H9 (cell line): ENCODE results near the gene ACOXL. TPM values are rescaled to one million over a fixed set of nuclear protein-coding genes. Genes with fewer than 3 reads are reported as not detected.

Experiments used
- DNase-seq: peaks from one replicate; pipeline ENCODE4 v3.0.0-alpha.2; 2017
- H2AFZ ChIP-seq: one replicate; pipeline ENCODE4 v1.6.1; 2013; ENCODE audit warnings: mild to moderate bottlenecking, low read length, control low read depth, moderate library complexity
- H2AK5ac ChIP-seq: 2 replicates; pipeline ENCODE4 v1.6.1; 2013; ENCODE audit warnings: low read length, control low read depth, mixed read lengths; ENCODE audit not compliant: insufficient read length
- H2BK120ac ChIP-seq: one replicate; pipeline ENCODE4 v1.6.1; 2013; ENCODE audit warnings: low read depth, mild to moderate bottlenecking, low read length, control low read depth, inconsistent platforms; ENCODE audit not compliant: poor library complexity, severe bottlenecking
- H2BK12ac ChIP-seq: 2 replicates; pipeline ENCODE4 v1.6.1; 2013; ENCODE audit warnings: low read length, control low read depth, mixed read lengths, low read depth; ENCODE audit not compliant: insufficient read length
- H2BK15ac ChIP-seq: 2 replicates; pipeline ENCODE4 v1.6.1; 2013; ENCODE audit warnings: low read depth, low read length, control low read depth
- H2BK20ac ChIP-seq: one replicate; pipeline ENCODE4 v1.6.1; 2013; ENCODE audit warnings: low read depth, mild to moderate bottlenecking, low read length, control low read depth, inconsistent platforms; ENCODE audit not compliant: poor library complexity, severe bottlenecking
- H2BK5ac ChIP-seq: 2 replicates; pipeline ENCODE4 v1.6.1; 2013; ENCODE audit warnings: low read length, control low read depth, mixed read lengths; ENCODE audit not compliant: insufficient read length
- H3K14ac ChIP-seq: 2 replicates; pipeline ENCODE4 v1.6.1; 2013; ENCODE audit warnings: low read length, control low read depth; ENCODE audit not compliant: insufficient read depth
- H3K18ac ChIP-seq: 2 replicates; pipeline ENCODE4 v1.6.1; 2013; ENCODE audit warnings: low read depth, mild to moderate bottlenecking, mixed read lengths, low read length, control low read depth; ENCODE audit not compliant: insufficient read length
- H3K23ac ChIP-seq: 2 replicates; pipeline ENCODE4 v1.6.1; 2013; ENCODE audit warnings: low read length, control low read depth, mixed read lengths, low read depth; ENCODE audit not compliant: insufficient read length
- H3K23me2 ChIP-seq: 2 replicates; pipeline ENCODE4 v1.6.1; 2013; ENCODE audit warnings: low read depth, mild to moderate bottlenecking, mixed read lengths, low read length, control low read depth; ENCODE audit not compliant: insufficient read length, poor library complexity, severe bottlenecking
- H3K27ac ChIP-seq: 2 replicates; pipeline ENCODE4 v1.5.1; 2013; ENCODE audit warnings: low read length, control low read depth, mixed read lengths, low read depth; ENCODE audit not compliant: insufficient read length
- H3K27me3 ChIP-seq: 2 replicates; pipeline ENCODE4 v1.6.1; 2013; ENCODE audit warnings: low read length, control low read depth, inconsistent platforms; ENCODE audit not compliant: insufficient read depth
- H3K4ac ChIP-seq: 2 replicates; pipeline ENCODE4 v1.6.1; 2013; ENCODE audit warnings: low read depth, mild to moderate bottlenecking, control low read depth, inconsistent platforms, low read length, moderate library complexity
- H3K4me1 ChIP-seq: 2 replicates; pipeline ENCODE4 v1.6.1; 2013; ENCODE audit warnings: low read length, control low read depth, inconsistent platforms; ENCODE audit not compliant: insufficient read depth
- H3K4me2 ChIP-seq: 2 replicates; pipeline ENCODE4 v1.6.1; 2013; ENCODE audit warnings: low read length, control low read depth, mixed read lengths; ENCODE audit not compliant: insufficient read length, insufficient read depth
- H3K56ac ChIP-seq: 2 replicates; pipeline ENCODE4 v1.6.1; 2013; ENCODE audit warnings: low read depth, mild to moderate bottlenecking, mixed read lengths, low read length, control low read depth; ENCODE audit not compliant: insufficient read length
- H3K79me1 ChIP-seq: 2 replicates; pipeline ENCODE4 v1.6.1; 2013; ENCODE audit warnings: low read depth, mild to moderate bottlenecking, moderate library complexity, low read length, control low read depth, inconsistent platforms; ENCODE audit not compliant: insufficient read depth, poor library complexity, severe bottlenecking
- H3K79me2 ChIP-seq: 2 replicates; pipeline ENCODE4 v1.6.1; 2013; ENCODE audit warnings: low read length, control low read depth, inconsistent platforms; ENCODE audit not compliant: insufficient read depth
- H3K9ac ChIP-seq: 2 replicates; pipeline ENCODE4 v1.6.1; 2013; ENCODE audit warnings: low read length, control low read depth, mixed read lengths; ENCODE audit not compliant: insufficient read length; ENCODE audit errors: extremely low read depth
- H3K9me3 ChIP-seq: one replicate; pipeline ENCODE4 v1.6.1; 2013; ENCODE audit warnings: low read depth, low read length, inconsistent platforms; ENCODE audit not compliant: control insufficient read depth
- H3T11ph ChIP-seq: one replicate; pipeline ENCODE4 v1.6.1; 2013; ENCODE audit warnings: mild to moderate bottlenecking, low read length, control low read depth, inconsistent platforms
- H4K20me1 ChIP-seq: one replicate; pipeline ENCODE4 v1.6.1; 2013; ENCODE audit not compliant: control insufficient read depth, insufficient read length, insufficient read depth
- H4K5ac ChIP-seq: 2 replicates; pipeline ENCODE4 v1.6.1; 2013; ENCODE audit warnings: low read depth, mild to moderate bottlenecking, mixed read lengths, low read length, control low read depth; ENCODE audit not compliant: insufficient read length
- H4K8ac ChIP-seq: replicated peaks from 2 replicates; pipeline ENCODE4 v1.6.1; 2013; ENCODE audit warnings: low read length, control low read depth, mixed read lengths, low read depth; ENCODE audit not compliant: insufficient read length
- H4K91ac ChIP-seq: 2 replicates; pipeline ENCODE4 v1.6.1; 2013; ENCODE audit warnings: low read depth, mild to moderate bottlenecking, moderate library complexity, mixed read lengths, low read length, control low read depth; ENCODE audit not compliant: insufficient read length
- H3K27ac Mint-ChIP-seq, 3 experiments: 2 replicates in 2 of 3; 3 replicates in 1 of 3; pipeline ENCODE4 v1.8.0; 2020 to 2021; ENCODE audit warnings: mixed read lengths in 3 of 3, mild to moderate bottlenecking in 1 of 3, moderate library complexity in 1 of 3
- H3K27me3 Mint-ChIP-seq: 2 replicates; pipeline ENCODE4 v1.8.0; 2021; ENCODE audit warnings: low read depth, mild to moderate bottlenecking, moderate library complexity, mixed read lengths
- H3K36me3 Mint-ChIP-seq, 3 experiments: 2 replicates in 2 of 3; 3 replicates in 1 of 3; pipeline ENCODE4 v1.8.0; 2020 to 2021; ENCODE audit warnings: low read depth in 3 of 3, mixed read lengths in 3 of 3; ENCODE audit not compliant: insufficient read depth in 1 of 3
- H3K4me1 Mint-ChIP-seq, 2 experiments: 2 replicates each; pipeline ENCODE4 v1.8.0; 2020; ENCODE audit warnings: mixed read lengths in 2 of 2
- H3K4me3 Mint-ChIP-seq, 2 experiments: 2 replicates in 1 of 2; 3 replicates in 1 of 2; pipeline ENCODE4 v1.8.0; 2020 to 2021; ENCODE audit warnings: mild to moderate bottlenecking in 2 of 2, mixed read lengths in 2 of 2, moderate library complexity in 1 of 2
- H3K9me3 Mint-ChIP-seq, 2 experiments: 2 replicates in 1 of 2; 3 replicates in 1 of 2; pipeline ENCODE4 v1.8.0; 2020; ENCODE audit warnings: mild to moderate bottlenecking in 2 of 2, mixed read lengths in 2 of 2, moderate library complexity in 1 of 2
- CTCF ChIP-seq: fragments of 200-600 bp; sonication (generic); conservative IDR thresholded peaks from 3 replicates; pipeline ENCODE4 v1.8.0; 2021; ENCODE audit warnings: antibody characterized with exemption, mild to moderate bottlenecking
- WGBS: extraction: QIAGEN DNeasy Blood & Tissue Kit; methylation state at CpG from one replicate; pipeline ENCODE4 v1.1.7; 2013; ENCODE audit warnings: missing lambda C conversion rate, low lambda C conversion rate, mixed read lengths; ENCODE audit not compliant: insufficient read length; ENCODE audit errors: extremely low coverage; 5-methylcytosine and 5-hydroxymethylcytosine counted together
- total RNA-seq: library from RNA; stranded (reverse); gene quantifications from 2 replicates; pipeline ENCODE4 v1.2.1, GENCODE V29; 2021

Gene ACOXL
- total RNA-seq, 1 experiment from 2014 or later = 37.6 TPM

- no CpG with 5 or more reads among the region's 1 CpG for WGBS
- H2BK120ac ChIP-seq = no peak overlapping the region
- H3K4me2 ChIP-seq = no peak overlapping the region
- Mint-ChIP-seq H3K4me1 (no peaks in the 10 kb centered on the region), H3K9me3 (peaks cover 11 to 12% of the 10 kb centered on the region in 2 experiments; a peak in 4 of 5 replicates), H3K4me3 (no peak overlapping the region), H3K27me3 (no peaks in the 10 kb centered on the region), H3K27ac (no peak overlapping the region), H3K36me3 (peaks cover 8 to 30% (median 28%) of the 10 kb centered on the region in 3 experiments)
- H2BK5ac ChIP-seq = no peak overlapping the region
- no peak overlapping the region for H4K91ac ChIP-seq
- no peak overlapping the region for H3K18ac ChIP-seq
- no peaks in the 10 kb centered on the region for H3K79me1 ChIP-seq
- no peak overlapping the region for H4K5ac ChIP-seq
- no peaks in the 10 kb centered on the region for H4K20me1 ChIP-seq
- H3K4ac ChIP-seq = no peak overlapping the region
- no peak overlapping the region for H2AK5ac ChIP-seq
- no peak overlapping the region for H3K56ac ChIP-seq
- no peak overlapping the region for H3T11ph ChIP-seq
- no peaks in the 10 kb centered on the region for H3K79me2 ChIP-seq
- TF ChIP-seq CTCF = no peak
- no peak overlapping the region for H2BK15ac ChIP-seq
- H2BK20ac ChIP-seq = no peak overlapping the region
- no peaks in the 10 kb centered on the region for H3K9me3 ChIP-seq
- H2BK12ac ChIP-seq = no peak overlapping the region
- no peaks in the 10 kb centered on the region for H3K27me3 ChIP-seq
- no peak overlapping the region for H4K8ac ChIP-seq
- no peak overlapping the region for H3K9ac ChIP-seq
- no peaks in the 10 kb centered on the region for H3K23me2 ChIP-seq
- DNase-seq = no peak
- H2AFZ ChIP-seq = no peak overlapping the region
- no peak overlapping the region for H3K23ac ChIP-seq
- H3K14ac ChIP-seq = no peak overlapping the region
- no peak overlapping the region for H3K27ac ChIP-seq
- H3K4me1 ChIP-seq = no peaks in the 10 kb centered on the region
Measured at GRCh38 chr2:110919738-110920137, 187.4 kb downstream of the ACOXL start.
